PC-9 (cell line): ENCODE results near the gene TEX48.

ENCODE experiments used
- EZH2 ChIP-seq: fragments of 200-600 bp; sonication (generic); IDR thresholded peaks from 2 replicates; pipeline ENCODE4 v1.8.0; 2017; ENCODE audit warnings: antibody characterized with exemption, low read depth
- TF ChIP-seq, protein P1 (sequence below): fragments of 200-600 bp; sonication (generic); conservative IDR thresholded peaks from 2 replicates; pipeline ENCODE4 v1.6.1; 2017; ENCODE audit warnings: mixed run types, antibody characterized with exemption, mild to moderate bottlenecking, moderate library complexity

DNA sequence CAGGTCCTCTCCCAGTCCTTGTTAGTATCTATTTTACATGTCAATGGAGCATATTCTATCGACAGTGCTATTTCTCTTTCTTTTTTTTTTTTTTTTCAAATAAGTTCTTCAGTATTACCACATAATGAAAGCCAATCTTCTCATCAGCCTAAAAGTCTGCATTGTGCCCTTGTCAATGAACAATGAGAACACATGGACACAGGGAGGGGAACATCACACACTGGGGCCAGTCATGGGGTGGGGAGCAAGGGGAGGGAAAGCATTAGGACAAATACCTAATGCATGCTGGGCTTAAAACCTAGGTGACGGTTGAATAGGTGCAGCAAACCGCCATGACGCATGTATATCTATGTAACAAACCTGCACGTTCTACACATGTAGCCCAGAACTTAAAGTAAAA lies 47.7 kb upstream of the TEX48 start:
- TF ChIP-seq, protein P1, sequence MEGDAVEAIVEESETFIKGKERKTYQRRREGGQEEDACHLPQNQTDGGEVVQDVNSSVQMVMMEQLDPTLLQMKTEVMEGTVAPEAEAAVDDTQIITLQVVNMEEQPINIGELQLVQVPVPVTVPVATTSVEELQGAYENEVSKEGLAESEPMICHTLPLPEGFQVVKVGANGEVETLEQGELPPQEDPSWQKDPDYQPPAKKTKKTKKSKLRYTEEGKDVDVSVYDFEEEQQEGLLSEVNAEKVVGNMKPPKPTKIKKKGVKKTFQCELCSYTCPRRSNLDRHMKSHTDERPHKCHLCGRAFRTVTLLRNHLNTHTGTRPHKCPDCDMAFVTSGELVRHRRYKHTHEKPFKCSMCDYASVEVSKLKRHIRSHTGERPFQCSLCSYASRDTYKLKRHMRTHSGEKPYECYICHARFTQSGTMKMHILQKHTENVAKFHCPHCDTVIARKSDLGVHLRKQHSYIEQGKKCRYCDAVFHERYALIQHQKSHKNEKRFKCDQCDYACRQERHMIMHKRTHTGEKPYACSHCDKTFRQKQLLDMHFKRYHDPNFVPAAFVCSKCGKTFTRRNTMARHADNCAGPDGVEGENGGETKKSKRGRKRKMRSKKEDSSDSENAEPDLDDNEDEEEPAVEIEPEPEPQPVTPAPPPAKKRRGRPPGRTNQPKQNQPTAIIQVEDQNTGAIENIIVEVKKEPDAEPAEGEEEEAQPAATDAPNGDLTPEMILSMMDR: no peak
- TF ChIP-seq EZH2: no peak
